Spleen (tissue), 11 donors: ENCODE results near the gene PDLIM4. TPM values are rescaled to one million over a fixed set of nuclear protein-coding genes. Genes with fewer than 3 reads are reported as not detected.

ENCODE experiments used
- DNase-seq: peaks from one replicate; pipeline ENCODE4 v3.0.0-alpha.2; 2020
- H3K27ac ChIP-seq, 8 donors: fragments of 200-600 bp; sonication (generic) in 7 of 8; 1 replicate in 4 of 8; 2 replicates in 4 of 8; pipeline versions ENCODE4 v1.5.0 to v1.8.0; 2016 to 2021; ENCODE audit warnings: inconsistent platforms in 4 of 8, mild to moderate bottlenecking in 4 of 8, moderate library complexity in 1 of 8
- H3K27me3 ChIP-seq, 7 donors: fragments of 200-600 bp; sonication (generic) in 6 of 7; replicated peaks in 1 of 7; 1 replicate in 4 of 7; 2 replicates in 3 of 7; pipeline versions ENCODE4 v1.5.0 to v1.8.0; 2016 to 2021; ENCODE audit warnings: inconsistent platforms in 3 of 7, mild to moderate bottlenecking in 1 of 7
- H3K36me3 ChIP-seq, 6 donors: fragments of 200-600 bp; sonication (generic) in 5 of 6; 1 replicate in 4 of 6; 2 replicates in 2 of 6; pipeline versions ENCODE4 v1.5.0 to v1.8.0; 2016 to 2021; ENCODE audit warnings: inconsistent platforms in 2 of 6
- H3K4me1 ChIP-seq, 6 donors: fragments of 200-600 bp; sonication (generic) in 5 of 6; 1 replicate in 3 of 6; 2 replicates in 3 of 6; pipeline versions ENCODE4 v1.5.0 to v1.8.0; 2016 to 2021; ENCODE audit warnings: inconsistent platforms in 3 of 6
- H3K4me3 ChIP-seq, 8 donors: fragments of 200-600 bp; sonication (generic) in 7 of 8; 1 replicate in 4 of 8; 2 replicates in 4 of 8; pipeline versions ENCODE4 v1.5.0 to v1.8.0; 2016 to 2021; ENCODE audit warnings: inconsistent platforms in 4 of 8, mild to moderate bottlenecking in 4 of 8, moderate library complexity in 2 of 8
- H3K9me3 ChIP-seq, 8 donors: fragments of 200-600 bp; sonication (generic) in 7 of 8; 1 replicate in 4 of 8; 2 replicates in 4 of 8; pipeline versions ENCODE4 v1.5.0 to v1.8.0; 2016 to 2021; ENCODE audit warnings: inconsistent platforms in 4 of 8
- CTCF ChIP-seq, 11 experiments: fragments of 200-600 bp in 7 of 11; fragments of 450-650 bp in 4 of 11; sonication (generic) in 4 of 11; IDR thresholded peaks in 8 of 11; conservative IDR thresholded peaks in 3 of 11; 1 replicate in 7 of 11; 2 replicates in 4 of 11; pipeline versions ENCODE4 v1.4.0 to v1.8.0; 2016 to 2021; ENCODE audit warnings: antibody characterized with exemption in 11 of 11, inconsistent platforms in 4 of 11, mild to moderate bottlenecking in 1 of 11
- POLR2A ChIP-seq, 3 donors: fragments of 450-650 bp; IDR thresholded peaks; one replicate each; pipeline ENCODE4 v1.5.1; 2017; ENCODE audit warnings: antibody characterized with exemption in 3 of 3, mild to moderate bottlenecking in 1 of 3
- POLR2AphosphoS5 ChIP-seq, 3 donors: sonication (generic); formaldehyde crosslinking; IDR thresholded peaks; one replicate each; pipeline ENCODE4 v1.5.1; 2017; ENCODE audit warnings: antibody characterized with exemption in 3 of 3
- WGBS, 5 donors: extraction: QIAGEN DNeasy Blood & Tissue Kit in 3 of 5; methylation state at CpG; one replicate each; pipeline versions ENCODE4 v1.1.5 to v1.1.7; 2013 to 2018; 5-methylcytosine and 5-hydroxymethylcytosine counted together
- intact Hi-C: fragments of 100-400 bp; cut with DNase I; formaldehyde crosslinking; loops from one replicate; pipeline ENCODE4 v1.15.0; 2023; ENCODE audit warnings: low total_unique reads
- polyA plus RNA-seq, 3 donors: library from polyadenylated mRNA; stranded (reverse); fragments of 200-250 nt; gene quantifications; one replicate each; pipeline ENCODE4 v1.2.1, GENCODE V29; 2013
- total RNA-seq, 7 donors: library from RNA; depleted of rRNA in 3 of 7; stranded (reverse); fragments of >200 nt in 3 of 7; fragmentation: NEBNext Ultra II Directional in 4 of 7; extraction: Animal tissue kit (Norgen Biotek cat#: 25700) in 4 of 7; gene quantifications; one replicate each; pipeline versions ENCODE4 v1.1.0 to v1.2.1, GENCODE V29; 2016 to 2021
- donor health status: healthy with polysubstance abuse.
- donor health status: DM: no; HTN: no; CAD: no; lungs with moderate emphysema.
- donor health status: DM: no; HTN: no; CAD: no.
- donor health status: Bipolar disorder and iron deficiency.
- donor health status: healthy.
- donor health status: DM: no; HTN: no; CAD: no.
- donor health status: DM: yes; HTN: yes; CAD: no.

The PDLIM4 gene
- total and polyA plus RNA-seq, 10 donors = 3.5 to 17.4 (median 9.0) TPM

- Histone ChIP-seq H3K36me3 (no peaks in the 10 kb centered on the region), H3K27ac (no peak overlapping the region), H3K4me3 (no peak overlapping the region), H3K27me3 (no peaks in the 10 kb centered on the region), H3K9me3 (peaks cover 0 to 24% (median 16%) of the 10 kb centered on the region in 8 donors), H3K4me1 (no peaks in the 10 kb centered on the region)
- TF ChIP-seq POLR2AphosphoS5 (IDR thresholded peaks at IDR 0.05) (no peak), POLR2A (IDR thresholded peaks at IDR 0.05) (no peak), CTCF (IDR thresholded peaks at IDR 0.05 in 8 of 11, conservative IDR thresholded peaks at IDR 0.05 in 3 of 11) (no peak)
- peak; percentile 16 for DNase-seq
- intact Hi-C loops = no loop called here
- WGBS, 5 donors = 25 to 80% (median 71%) methylated on average over 1 of the region's 1 CpG
Measured at GRCh38 chr5:132238901-132239500, 18.5 kb upstream of the PDLIM4 start.

GRCh38 chr5:132239776-132240175 lies 17.7 kb upstream of the PDLIM4 start:
- intact Hi-C loops = no loop called here
- Histone ChIP-seq H3K9me3 (peaks cover 0 to 31% (median 24%) of the 10 kb centered on the region in 8 donors), H3K36me3 (no peaks in the 10 kb centered on the region), H3K27ac (no peak overlapping the region), H3K27me3 (no peaks in the 10 kb centered on the region), H3K4me3 (no peak overlapping the region), H3K4me1 (no peaks in the 10 kb centered on the region)
- peak; percentile 22 for DNase-seq
- TF ChIP-seq POLR2AphosphoS5 (IDR thresholded peaks at IDR 0.05) (no peak), POLR2A (IDR thresholded peaks at IDR 0.05) (no peak), CTCF (IDR thresholded peaks at IDR 0.05 in 8 of 11, conservative IDR thresholded peaks at IDR 0.05 in 3 of 11) (no peak)

GRCh38 chr5:132243366-132243977 lies 14.0 kb upstream of the PDLIM4 start:
- Histone ChIP-seq H3K4me1 (no peaks in the 10 kb centered on the region), H3K4me3 (no peak overlapping the region), H3K27ac (no peak overlapping the region), H3K27me3 (no peaks in the 10 kb centered on the region), H3K36me3 (no peaks in the 10 kb centered on the region), H3K9me3 (peaks cover 0 to 66% (median 53%) of the 10 kb centered on the region in 8 donors)
- DNase-seq = peak; percentile 30
- WGBS, 5 donors = 56 to 97% (median 84%) methylated on average over 1 to 3 of the region's 3 CpGs
- TF ChIP-seq CTCF (IDR thresholded peaks at IDR 0.05 in 8 of 11, conservative IDR thresholded peaks at IDR 0.05 in 3 of 11) = no peak
- no peak for TF ChIP-seq POLR2A (IDR thresholded peaks at IDR 0.05)
- no peak for TF ChIP-seq POLR2AphosphoS5 (IDR thresholded peaks at IDR 0.05)
- intact Hi-C loops = no loop called here

GRCh38 chr5:132245593-132245992 lies 11.9 kb upstream of the PDLIM4 start:
- Histone ChIP-seq H3K9me3 (peaks cover 0 to 66% (median 53%) of the 10 kb centered on the region in 8 donors), H3K4me3 (no peak overlapping the region), H3K27me3 (no peaks in the 10 kb centered on the region), H3K36me3 (no peaks in the 10 kb centered on the region), H3K27ac (no peak overlapping the region), H3K4me1 (no peaks in the 10 kb centered on the region)
- intact Hi-C loops = no loop called here
- TF ChIP-seq POLR2AphosphoS5 (IDR thresholded peaks at IDR 0.05) (no peak), POLR2A (IDR thresholded peaks at IDR 0.05) (no peak), CTCF (IDR thresholded peaks at IDR 0.05 in 8 of 11, conservative IDR thresholded peaks at IDR 0.05 in 3 of 11) (no peak)
- WGBS, 5 donors = 57 to 65% (median 60%) methylated on average over 1 of the region's 1 CpG
- no peak for DNase-seq
